HG02840 (cell line): Measurements from ENCODE around the gene ATP8B4.
"Not testable (repeated sequence)": the region's sequence is repeated elsewhere in the genome, so short reads cannot be mapped to it uniquely, and the experiment has no call there.

Source experiments
- ATAC-seq: cut with Tn5 transposase; IDR thresholded peaks from one replicate; pipeline ENCODE4 v1.9.1; 2021; ENCODE audit warnings: mild to moderate bottlenecking, moderate library complexity, moderate number of reproducible peaks; ENCODE audit not compliant: unreplicated experiment, low FRiP score

ATP8B4 gene

GRCh38 chr15:49964551-49964950 lies 154.5 kb downstream of the ATP8B4 start:
- ATAC-seq = no peak

- no peak for ATAC-seq
Measured at GRCh38 chr15:49964061-49964460, 155.0 kb downstream of the ATP8B4 start.

- ATAC-seq = not testable (repeated sequence)
Measured at GRCh38 chr15:49963033-49963772, 155.8 kb downstream of the ATP8B4 start.

DNA sequence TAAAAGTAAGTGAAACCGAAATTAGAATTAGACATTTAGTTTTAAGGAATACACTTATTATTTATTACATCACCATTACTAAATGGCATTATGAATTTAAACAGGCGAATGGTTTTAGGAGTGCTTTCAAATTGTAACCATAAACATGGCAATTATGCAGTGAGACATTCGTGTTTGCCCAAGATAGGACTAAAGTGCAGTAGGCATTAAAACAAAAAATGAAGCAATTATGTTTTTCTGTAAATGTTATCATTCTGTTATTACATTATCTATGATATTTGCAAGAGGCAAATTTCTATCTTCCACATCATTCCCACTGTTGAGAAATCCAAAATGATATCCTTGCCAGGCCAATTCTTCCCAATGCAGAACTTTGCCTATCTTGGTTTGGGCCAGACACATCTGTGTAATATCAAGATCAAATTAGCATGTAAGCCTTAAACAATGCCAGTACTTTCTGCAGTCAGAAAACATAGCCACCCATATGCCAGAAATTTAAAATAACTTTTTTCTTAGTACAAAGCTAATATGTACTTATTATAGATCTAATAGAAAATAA lies 156.9 kb downstream of the ATP8B4 start:
- ATAC-seq = no peak

DNA sequence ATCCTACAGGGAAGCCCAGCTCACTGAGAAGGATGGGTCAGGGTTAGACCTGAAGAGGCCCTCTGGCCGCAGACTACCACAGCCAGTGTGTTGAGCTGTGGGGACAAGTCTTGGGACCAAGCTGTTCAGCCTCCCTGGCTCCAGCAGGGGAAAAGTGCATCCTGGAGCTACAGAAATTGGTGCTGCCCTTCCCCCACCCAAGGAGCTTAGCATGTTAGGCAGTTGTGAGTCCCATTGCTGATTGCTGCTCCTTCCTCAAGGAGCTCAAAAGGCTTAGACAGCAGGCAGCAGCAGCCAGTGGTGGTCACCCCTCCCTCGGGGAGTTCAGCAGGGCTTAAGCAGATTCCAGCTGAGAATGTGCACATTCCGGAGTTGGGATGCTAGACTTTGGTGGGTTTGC lies 165.6 kb downstream of the ATP8B4 start:
- ATAC-seq = no peak

DNA sequence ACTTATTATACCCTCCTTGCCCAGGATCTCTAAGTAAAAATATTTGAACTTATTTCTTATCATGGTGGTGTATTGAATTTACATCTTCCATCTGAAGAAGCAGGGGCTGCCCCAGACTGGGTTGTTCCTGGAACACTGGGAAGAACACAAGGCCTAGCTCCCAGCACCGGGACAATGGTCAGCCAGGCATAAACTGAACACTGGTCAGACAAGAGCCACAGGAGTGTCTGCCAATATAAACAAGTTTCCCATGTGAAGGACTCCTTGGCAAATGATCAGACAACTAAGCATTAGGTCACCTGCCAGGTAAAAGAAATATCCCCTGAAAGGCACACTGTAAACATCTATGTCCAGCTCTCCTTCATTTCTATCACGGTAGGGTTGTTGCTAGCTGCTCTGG lies 172.4 kb downstream of the ATP8B4 start:
- ATAC-seq = no peak

GRCh38 chr15:49934487-49934886 lies 184.5 kb downstream of the ATP8B4 start:
- ATAC-seq = no peak

- ATAC-seq = no peak
Measured at GRCh38 chr15:49927189-49927861, 191.7 kb downstream of the ATP8B4 start.

DNA sequence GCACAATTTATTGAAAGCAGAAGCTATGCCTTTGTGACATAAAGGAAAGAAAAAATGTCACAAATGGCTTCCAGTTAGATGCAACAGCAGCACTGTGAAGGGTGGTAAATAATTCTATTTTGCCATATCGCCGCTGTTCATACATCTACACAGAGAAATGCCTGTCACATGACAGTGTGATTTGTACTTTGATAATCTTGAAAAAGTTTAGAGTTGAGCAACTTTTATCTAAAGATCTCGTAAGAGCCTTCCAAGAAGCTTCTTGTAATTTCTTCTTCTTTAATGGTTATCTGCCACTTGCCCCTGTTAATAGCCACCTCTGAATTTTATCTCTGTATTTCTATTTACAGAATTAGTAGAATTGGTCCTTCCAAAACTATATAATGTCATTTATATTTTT lies 192.3 kb downstream of the ATP8B4 start:
- ATAC-seq = no peak

DNA sequence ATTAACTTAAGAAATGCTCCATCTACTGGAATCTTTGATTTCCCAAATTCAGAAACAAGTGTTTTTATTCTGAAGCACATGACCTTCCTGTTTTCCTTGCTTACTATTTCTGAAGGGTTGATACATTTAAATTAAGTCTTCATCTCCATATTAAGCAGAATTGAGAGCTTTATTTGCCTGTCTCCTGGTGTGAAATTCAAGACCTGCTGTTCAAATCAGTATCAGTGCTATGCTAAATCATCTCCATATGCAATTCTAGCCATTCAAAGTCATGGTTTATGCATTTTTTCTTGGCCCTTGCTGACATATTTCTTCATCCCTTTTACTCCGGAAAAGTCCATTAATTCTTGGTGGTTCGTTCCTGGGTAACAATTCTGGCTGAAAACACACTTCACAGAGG lies 195.4 kb downstream of the ATP8B4 start:
- no peak for ATAC-seq

DNA sequence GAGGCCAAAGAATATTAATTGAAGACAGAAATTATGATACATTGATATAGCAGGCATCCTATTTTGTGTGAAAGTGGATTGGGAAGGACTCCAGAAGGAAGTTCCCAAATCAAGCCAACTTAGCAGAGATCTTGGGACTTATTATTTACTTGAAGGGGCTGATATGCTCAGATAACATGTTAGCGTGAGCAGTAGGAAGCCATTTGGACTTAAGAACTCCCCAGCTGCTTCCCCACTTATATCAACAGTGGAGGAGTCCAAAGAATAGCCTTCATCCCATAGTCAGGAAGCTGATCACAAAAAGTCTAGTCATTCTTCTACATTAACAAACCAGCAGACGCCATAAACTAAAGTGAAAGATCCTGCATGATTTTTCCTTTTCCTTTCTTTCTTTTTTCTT lies 200.0 kb downstream of the ATP8B4 start:
- ATAC-seq = no peak

- no peak for ATAC-seq
Measured at GRCh38 chr15:49918121-49918520, 200.9 kb downstream of the ATP8B4 start.

DNA sequence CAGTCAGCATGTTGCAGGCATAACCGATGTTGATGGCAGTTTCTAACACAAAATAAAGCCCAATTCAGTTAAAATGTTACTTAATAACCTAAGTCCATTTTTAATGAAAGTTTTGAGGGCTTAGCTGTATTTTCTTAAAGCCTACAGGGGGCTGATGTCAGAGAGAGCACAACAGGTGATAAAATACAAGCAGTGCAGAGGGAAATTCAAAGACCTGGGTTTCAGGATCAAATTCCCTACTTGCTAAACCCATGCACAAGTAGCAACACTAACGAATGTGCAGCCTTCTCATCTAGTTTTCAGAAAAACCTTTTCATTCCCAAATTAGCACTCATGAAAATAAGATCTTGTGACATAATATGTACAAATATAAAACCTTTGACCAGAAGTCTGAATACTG lies 202.0 kb downstream of the ATP8B4 start:
- no peak for ATAC-seq

GRCh38 chr15:49915822-49916221 lies 203.2 kb downstream of the ATP8B4 start:
- ATAC-seq = no peak

GRCh38 chr15:49908933-49909295 lies 210.1 kb downstream of the ATP8B4 start:
- no peak for ATAC-seq

DNA sequence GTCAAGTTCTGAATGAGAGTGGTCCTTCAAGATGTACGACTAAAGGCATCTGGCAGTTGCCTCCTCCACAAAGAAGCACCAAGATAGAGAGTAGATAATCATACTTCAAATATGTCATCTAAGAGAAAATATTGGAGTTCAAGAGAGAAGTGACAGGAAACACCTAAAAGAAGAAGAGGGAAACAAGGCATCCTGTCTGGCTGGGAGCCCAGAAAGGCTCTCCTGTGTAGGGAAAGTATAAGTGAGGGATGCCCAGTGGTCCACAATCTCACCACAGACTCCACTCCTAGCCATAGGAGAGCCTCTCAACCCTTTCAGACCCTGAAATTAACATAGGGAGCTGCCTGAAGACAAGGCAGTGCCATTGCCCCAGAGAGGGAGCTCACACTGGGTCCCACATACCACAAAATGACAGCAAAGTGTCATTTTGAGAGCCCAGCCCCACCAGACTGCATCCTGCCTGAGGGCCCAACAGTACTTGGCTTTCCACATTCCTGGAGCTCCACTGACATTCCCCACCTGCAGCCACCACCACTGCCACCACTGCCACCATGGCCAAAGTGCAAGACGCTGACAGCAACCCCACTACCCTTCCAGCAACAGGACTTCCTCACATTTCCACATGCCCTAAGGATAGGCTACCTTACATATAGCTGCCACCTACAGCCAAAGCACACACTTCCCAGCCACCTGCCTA lies 210.6 kb downstream of the ATP8B4 start:
- ATAC-seq = no peak

- ATAC-seq = no peak
Measured at GRCh38 chr15:49906966-49907365, 212.1 kb downstream of the ATP8B4 start.

- ATAC-seq = no peak
Measured at GRCh38 chr15:49905221-49905620, 213.8 kb downstream of the ATP8B4 start.

DNA sequence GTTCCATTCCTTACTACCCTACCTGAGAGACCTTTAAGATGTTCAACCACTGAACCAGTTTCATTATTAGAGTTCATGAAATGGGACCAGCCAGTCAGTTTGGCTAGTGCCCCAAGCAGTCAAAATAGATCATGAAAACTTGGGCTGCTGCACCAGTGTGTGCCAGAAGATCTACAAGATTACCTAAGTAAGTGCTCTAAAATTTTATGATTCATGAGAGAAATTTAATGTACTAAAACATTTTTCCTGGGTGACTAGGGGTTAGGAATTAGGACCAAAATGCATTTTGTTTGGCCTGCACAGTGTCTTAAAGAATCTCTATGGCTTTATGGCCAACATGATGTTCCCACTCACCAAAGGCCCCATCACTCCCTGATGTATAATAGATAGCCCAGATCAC lies 214.7 kb downstream of the ATP8B4 start:
- no peak for ATAC-seq

- ATAC-seq = no peak
Measured at GRCh38 chr15:49902685-49903501, 216.1 kb downstream of the ATP8B4 start.
